Activated CD8-positive, alpha-beta T cell treated with anti-CD3 and anti-CD28 coated beads for 36 hours (primary cell): Measurements from ENCODE around the gene ORMDL3. TPM values are rescaled to one million over a fixed set of nuclear protein-coding genes. Genes with fewer than 3 reads are reported as not detected.

Experiments
- ATAC-seq: fragments of 200-7000 bp; cut with Tn5 transposase; one replicate; pipeline ENCODE4 v1.10.0; 2021; ENCODE audit warnings: mild to moderate bottlenecking, moderate library complexity
- CTCF ChIA-PET: fragments of 350-600 bp; sonication (Branson Sonifier 250); formaldehyde crosslinking; loops from one replicate; lab custom pipeline; 2021; ENCODE audit warnings: antibody characterized with exemption; lab: Charles Lee
- POLR2A ChIA-PET: fragments of 350-600 bp; sonication (Branson Sonifier 250); formaldehyde crosslinking; loops from one replicate; lab custom pipeline; 2021; ENCODE audit warnings: antibody characterized with exemption; lab: Charles Lee
- DNase-seq: peaks from one replicate; pipeline ENCODE4 v3.0.0-alpha.2; 2020
- H3K27ac Mint-ChIP-seq: one replicate; pipeline ENCODE4 v1.8.0; 2021; ENCODE audit warnings: mild to moderate bottlenecking, mixed read lengths
- H3K27me3 Mint-ChIP-seq: one replicate; pipeline ENCODE4 v1.8.0; 2021; ENCODE audit warnings: mixed read lengths
- H3K36me3 Mint-ChIP-seq: one replicate; pipeline ENCODE4 v1.8.0; 2021; ENCODE audit warnings: low read depth, mixed read lengths
- H3K4me1 Mint-ChIP-seq: one replicate; pipeline ENCODE4 v1.8.0; 2021; ENCODE audit warnings: low read depth, mixed read lengths
- H3K4me3 Mint-ChIP-seq: one replicate; pipeline ENCODE4 v1.8.0; 2021; ENCODE audit warnings: mild to moderate bottlenecking, moderate library complexity, mixed read lengths
- H3K9me3 Mint-ChIP-seq: one replicate; pipeline ENCODE4 v1.8.0; 2021; ENCODE audit warnings: mixed read lengths
- CTCF ChIP-seq: fragments of 200-600 bp; IDR thresholded peaks from one replicate; pipeline ENCODE4 v1.8.0; 2022; ENCODE audit warnings: antibody characterized with exemption, mild to moderate bottlenecking
- intact Hi-C: fragments of 100-400 bp; cut with micrococcal nuclease; formaldehyde crosslinking; loops from one replicate; pipeline ENCODE4 v1.10.0; 2022
- total RNA-seq, 2 experiments: library from RNA; stranded (reverse); gene quantifications; one replicate each; pipeline ENCODE4 v1.2.3, GENCODE V29; 2021

ORMDL3 gene
- total RNA-seq, 2 experiments from 2014 or later = 78.8 to 80.5 TPM

GRCh38 chr17:39939106-39939505 is 11.7 kb upstream of the ORMDL3 start:
- ATAC-seq (no peak), DNase-seq (no peak)
- ChIA-PET POLR2A (interaction anchor here (0.6 to 3.1 kb wide), 6 partner anchors 8 to 74 kb away, joined by 3 to 8 read pairs (median 5); partner anchors contain the start of genes GSDMB and ORMDL3), CTCF (interaction anchor here (0.8 to 2.0 kb wide), 5 partner anchors 9 to 284 kb away, joined by 3 to 6 read pairs (median 3); no protein-coding TSS in a partner anchor)
- no peak overlapping the region for H3K27ac Mint-ChIP-seq
- intact Hi-C loops = no loop called here
- TF ChIP-seq CTCF = no peak
- no peak overlapping the region for H3K4me3 Mint-ChIP-seq
- peaks cover 16% of the 10 kb centered on the region for H3K4me1 Mint-ChIP-seq
- H3K9me3 Mint-ChIP-seq = no peaks in the 10 kb centered on the region
- H3K27me3 Mint-ChIP-seq = no peaks in the 10 kb centered on the region
- H3K36me3 Mint-ChIP-seq = no peaks in the 10 kb centered on the region

- CTCF ChIA-PET = interaction anchor here (0.6 to 1.2 kb wide), 3 partner anchors 9 to 304 kb away, joined by 3 read pairs; no protein-coding TSS in a partner anchor
- DNase-seq (no peak), ATAC-seq (no peak)
- intact Hi-C loops = no loop called here
- Mint-ChIP-seq H3K27me3 (no peaks in the 10 kb centered on the region), H3K36me3 (no peaks in the 10 kb centered on the region), H3K4me3 (no peak overlapping the region), H3K9me3 (no peaks in the 10 kb centered on the region), H3K27ac (no peak overlapping the region), H3K4me1 (peaks cover 16% of the 10 kb centered on the region)
- TF ChIP-seq CTCF = no peak
- POLR2A ChIA-PET = interaction anchor here (1.1 to 3.1 kb wide), 4 partner anchors 9 to 17 kb away, joined by 5 to 8 read pairs (median 6); partner anchors contain the start of genes LRRC3C and ORMDL3
These were observed 10.9 kb upstream of the ORMDL3 start for GRCh38 chr17:39938140-39938869.

- intact Hi-C loops = no loop called here
- CTCF ChIA-PET = interaction anchor here (0.6 to 1.2 kb wide), 3 partner anchors 28 to 316 kb away, joined by 3 to 5 read pairs (median 3); no protein-coding TSS in a partner anchor
These were observed 10.0 kb upstream of the ORMDL3 start for GRCh38 chr17:39937447-39937846.

GRCh38 chr17:39935909-39936308 is 8.5 kb upstream of the ORMDL3 start:
- ATAC-seq (no peak), DNase-seq (no peak)
- H3K27ac Mint-ChIP-seq = no peak overlapping the region
- H3K9me3 Mint-ChIP-seq = no peaks in the 10 kb centered on the region
- H3K27me3 Mint-ChIP-seq = no peaks in the 10 kb centered on the region
- ChIA-PET POLR2A (no interaction called here), CTCF (no interaction called here)
- H3K4me3 Mint-ChIP-seq = no peak overlapping the region
- no peak for TF ChIP-seq CTCF
- peaks cover 14% of the 10 kb centered on the region for H3K4me1 Mint-ChIP-seq
- intact Hi-C loops = no loop called here
- H3K36me3 Mint-ChIP-seq = no peaks in the 10 kb centered on the region

More at GRCh38 chr17:39937447-39937846, 10.0 kb upstream of the ORMDL3 start:
- Mint-ChIP-seq H3K36me3 (no peaks in the 10 kb centered on the region), H3K27me3 (no peaks in the 10 kb centered on the region), H3K9me3 (no peaks in the 10 kb centered on the region), H3K4me1 (peaks cover 16% of the 10 kb centered on the region), H3K4me3 (no peak overlapping the region), H3K27ac (no peak overlapping the region)
- TF ChIP-seq CTCF = no peak
- DNase-seq (no peak), ATAC-seq (no peak)
- POLR2A ChIA-PET = interaction anchor here (1.4 kb wide), 1 partner anchor 10 kb away, joined by 5 read pairs; the partner anchor contains the start of genes LRRC3C and ORMDL3

- peaks cover 7% of the 10 kb centered on the region for H3K4me1 Mint-ChIP-seq
- H3K4me3 Mint-ChIP-seq = no peak overlapping the region
- no peak overlapping the region for H3K27ac Mint-ChIP-seq
- DNase-seq (no peak), ATAC-seq (no peak)
- no peaks in the 10 kb centered on the region for H3K36me3 Mint-ChIP-seq
- no peak for TF ChIP-seq CTCF
- intact Hi-C loops = no loop called here
- H3K9me3 Mint-ChIP-seq = no peaks in the 10 kb centered on the region
- H3K27me3 Mint-ChIP-seq = no peaks in the 10 kb centered on the region
- CTCF ChIA-PET = no interaction called here
- POLR2A ChIA-PET = no interaction called here
These were observed 6.9 kb upstream of the ORMDL3 start for GRCh38 chr17:39934324-39934723.
